ENCODE measurements around the gene TMEM127.
"Not testable (repeated sequence)": the region's sequence is repeated elsewhere in the genome, so short reads cannot be mapped to it uniquely, and the experiment has no call there.

The TMEM127 gene

DNA sequence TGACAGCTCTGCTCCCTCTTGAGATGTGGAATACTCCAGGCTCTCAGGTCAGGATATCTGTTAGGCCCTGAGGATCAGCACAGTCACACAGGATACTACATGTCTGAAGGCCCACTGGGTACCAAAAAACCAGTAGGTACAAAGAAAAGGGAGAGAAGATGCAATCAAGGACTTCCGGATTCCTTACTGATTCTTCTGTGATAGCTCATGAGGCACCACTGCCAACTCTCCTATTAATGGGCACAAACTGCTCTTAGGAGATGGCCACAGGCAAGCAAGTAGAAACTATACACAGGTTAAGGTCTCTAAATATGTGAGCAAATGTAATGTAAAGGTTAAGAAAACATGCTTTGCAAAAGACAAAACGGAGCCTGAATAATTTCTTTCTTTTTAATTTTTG, 3.5 kb downstream of the TMEM127 start:
- DNase-seq = no peak

DNA sequence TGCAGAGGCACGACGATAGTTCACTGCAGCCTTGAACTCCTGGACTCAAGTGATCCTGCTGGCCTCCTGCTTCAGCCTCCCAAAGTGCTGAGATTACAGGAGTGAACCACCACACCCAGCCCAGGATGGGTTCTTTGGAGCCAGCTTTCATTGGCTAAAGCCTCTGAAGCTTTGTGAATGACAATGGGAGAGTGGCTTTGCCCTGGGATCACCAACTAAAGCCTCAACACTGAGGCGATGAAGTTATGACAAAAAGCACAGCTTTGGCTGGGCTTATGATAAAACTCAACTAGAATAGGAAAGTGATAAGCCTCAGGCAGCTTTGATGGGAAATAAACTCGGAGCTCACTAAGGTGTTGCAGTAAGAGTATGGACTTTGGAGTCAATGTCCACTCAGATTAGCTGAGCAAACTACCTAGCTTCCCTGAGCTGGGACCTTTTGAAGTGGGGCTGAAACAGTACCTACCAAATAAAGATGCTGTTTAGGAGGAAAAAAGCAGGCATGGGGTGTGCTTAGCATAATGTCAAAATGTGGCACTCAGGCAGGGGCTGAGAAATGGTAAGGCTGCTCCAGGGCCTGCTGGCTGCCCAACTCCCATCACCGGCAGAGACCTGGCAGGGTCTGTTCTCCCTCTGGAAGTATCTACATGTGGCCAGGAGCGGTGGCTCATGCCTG, 4.3 kb downstream of the TMEM127 start:
- no peak for DNase-seq

- DNase-seq = peak; percentile 23
Observed at GRCh38 chr2:96260387-96261260, 5.2 kb downstream of the TMEM127 start.

DNA sequence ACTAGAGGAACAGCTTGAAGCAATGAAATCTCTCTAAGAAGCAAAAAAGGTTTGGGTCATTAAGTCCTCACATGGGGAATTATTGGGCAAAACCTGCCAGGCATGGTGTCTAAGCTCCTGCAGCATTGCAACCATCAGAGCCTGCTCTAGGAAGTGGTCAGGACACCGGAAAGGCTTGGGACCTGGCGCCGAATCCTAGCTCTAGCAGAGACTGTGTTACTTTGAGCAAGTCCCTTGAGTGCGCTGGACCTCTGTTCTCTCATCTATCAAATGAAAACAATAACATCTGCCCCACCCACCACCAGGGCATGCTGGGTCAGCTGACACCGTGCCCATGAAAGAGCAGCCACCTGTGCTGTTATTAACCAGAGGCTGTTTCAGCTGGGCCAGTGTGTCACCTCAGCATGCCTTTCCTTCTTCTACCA, 6.3 kb downstream of the TMEM127 start:
- DNase-seq = no peak

GRCh38 chr2:96258166-96259022, 7.4 kb downstream of the TMEM127 start:
- DNase-seq = no peak

DNA sequence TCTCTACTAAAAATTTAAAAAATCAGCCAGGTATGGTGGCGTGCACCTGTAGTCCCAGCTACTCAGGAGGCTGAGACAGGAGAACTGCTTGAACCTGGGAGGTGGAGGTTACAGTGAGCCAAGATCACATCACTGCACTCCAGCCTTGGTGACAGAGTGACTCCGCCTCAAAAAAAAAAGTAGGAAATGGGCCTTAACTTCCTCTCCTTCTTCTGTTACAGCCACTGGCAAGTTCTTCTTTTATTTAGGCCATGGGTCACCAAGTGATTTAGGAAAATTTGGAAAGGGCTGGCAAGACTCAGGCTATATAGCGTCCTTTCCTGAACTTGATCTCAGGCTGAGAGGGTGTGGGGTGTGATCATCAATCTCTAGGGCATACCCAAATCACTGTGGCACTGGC, 8.1 kb downstream of the TMEM127 start:
- not testable (repeated sequence) for DNase-seq

DNA sequence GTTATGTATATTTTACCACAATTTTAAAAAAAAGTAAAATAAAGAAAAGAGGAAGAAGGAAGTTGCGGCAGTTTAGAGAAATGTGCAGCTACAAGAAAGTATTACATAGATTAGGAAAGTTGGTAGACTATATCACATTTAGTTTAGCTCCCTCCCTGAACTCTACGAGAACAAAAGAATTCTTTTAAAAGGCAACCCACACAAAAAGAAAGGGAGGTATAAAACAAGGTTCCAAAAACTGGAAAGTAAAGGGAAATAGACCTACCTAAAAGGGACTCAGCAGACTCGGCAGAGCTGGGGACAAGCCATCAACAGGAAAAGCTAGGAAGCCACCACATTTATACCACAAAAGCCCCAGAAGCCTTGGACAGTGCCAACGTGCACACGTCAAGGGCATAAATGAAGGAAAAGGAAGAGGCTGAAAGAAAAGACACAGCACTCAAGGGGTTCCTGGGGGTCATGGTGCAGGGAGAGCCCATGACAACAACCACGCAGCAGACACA, 9.1 kb downstream of the TMEM127 start:
- DNase-seq = no peak

DNA sequence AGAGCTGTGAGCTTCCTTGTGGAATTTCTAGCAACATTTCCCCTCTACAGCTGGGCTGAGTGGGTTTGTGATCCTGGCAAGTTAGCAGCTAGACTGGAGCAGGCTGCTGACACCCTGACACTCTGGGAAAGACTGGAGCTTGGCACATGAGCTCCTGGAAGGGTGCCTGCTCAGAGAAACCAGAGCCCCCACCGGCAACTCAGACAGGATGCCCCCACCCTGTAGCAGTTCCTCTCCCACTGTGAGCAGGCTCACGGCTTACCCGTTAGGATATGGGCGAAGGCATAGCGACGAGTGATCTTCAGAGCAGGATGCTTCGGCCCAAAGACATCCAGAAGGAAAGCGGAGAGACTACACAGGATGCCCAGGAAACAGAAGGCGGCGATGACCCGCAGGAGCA, 11.2 kb downstream of the TMEM127 start:
- no peak for DNase-seq

- no peak for DNase-seq
Observed at GRCh38 chr2:96253006-96253405, 12.8 kb downstream of the TMEM127 start.

DNA sequence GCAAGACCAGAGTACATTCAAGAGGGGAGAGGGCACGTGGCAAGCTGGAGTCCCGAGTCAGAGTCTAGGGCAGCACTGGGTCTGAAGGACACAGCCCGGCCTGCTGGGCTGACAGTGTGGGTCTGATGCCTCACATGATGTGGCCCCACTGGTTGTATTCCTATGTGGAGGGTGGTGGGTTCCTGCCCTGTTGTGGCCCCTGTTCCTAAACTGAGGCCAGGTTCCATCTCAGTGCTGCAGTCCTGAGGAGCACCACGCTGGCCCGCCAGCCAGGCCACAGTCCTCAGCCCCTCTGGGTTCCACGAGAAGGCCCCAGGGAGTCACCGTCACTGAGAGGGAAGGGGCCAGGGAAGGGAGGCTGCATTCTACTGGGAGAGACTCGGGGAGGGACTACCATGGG, 13.3 kb downstream of the TMEM127 start:
- no peak for DNase-seq

GRCh38 chr2:96251721-96252292, 14.0 kb downstream of the TMEM127 start:
- no peak for DNase-seq

- no peak for DNase-seq
Observed at GRCh38 chr2:96250188-96250587, 15.6 kb downstream of the TMEM127 start.

- no peak for DNase-seq
Observed at GRCh38 chr2:96249654-96250053, 16.1 kb downstream of the TMEM127 start.

- no peak for DNase-seq
Observed at GRCh38 chr2:96248624-96249023, 17.2 kb downstream of the TMEM127 start.

DNA sequence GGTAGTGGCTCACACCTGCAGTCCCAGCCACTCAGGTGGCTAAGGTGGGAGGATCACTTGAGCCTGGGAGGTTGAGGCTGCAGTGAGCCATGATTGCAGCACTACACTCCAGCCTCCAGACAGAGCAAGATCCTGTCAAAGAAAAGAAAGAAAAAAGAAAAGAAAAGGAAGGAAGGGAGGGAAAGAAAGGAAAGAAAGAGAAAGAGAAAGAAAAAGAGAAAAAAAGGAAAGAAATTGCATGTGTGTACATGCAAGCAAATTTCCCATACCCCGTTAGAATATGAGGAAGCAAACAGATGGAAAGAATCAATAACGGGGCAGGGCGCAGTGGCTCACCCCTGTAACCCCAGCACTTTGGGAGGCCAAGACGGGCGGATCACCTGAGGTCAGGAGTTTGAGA, 17.9 kb downstream of the TMEM127 start:
- no peak for DNase-seq

GRCh38 chr2:96247009-96247408, 18.8 kb downstream of the TMEM127 start:
- no peak for DNase-seq

- no peak for DNase-seq
Observed at GRCh38 chr2:96245609-96246390, 20.0 kb downstream of the TMEM127 start.

DNA sequence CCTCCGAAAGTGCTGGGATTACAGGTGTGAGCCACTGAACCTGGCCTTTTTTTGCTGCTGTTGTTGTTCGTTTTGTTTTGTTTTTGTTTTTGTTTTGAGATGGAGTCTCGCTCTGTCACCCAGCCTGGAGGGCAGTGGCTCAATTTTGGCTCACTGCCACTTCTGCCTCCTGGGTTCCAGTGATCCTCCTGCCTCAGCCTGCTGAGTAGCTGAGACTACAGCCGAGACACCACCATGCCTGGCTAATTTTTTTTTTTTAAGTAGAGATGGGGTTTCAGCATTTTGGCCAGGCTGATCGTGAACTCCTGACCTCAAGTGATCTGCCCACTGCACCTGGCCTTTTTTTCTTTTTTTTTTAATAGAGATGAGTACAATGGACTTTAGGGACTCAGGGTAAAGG, 22.0 kb downstream of the TMEM127 start:
- no peak for DNase-seq

- DNase-seq = no peak
Observed at GRCh38 chr2:96241900-96242611, 23.7 kb downstream of the TMEM127 start.

GRCh38 chr2:96241227-96241626, 24.6 kb downstream of the TMEM127 start:
- DNase-seq = no peak

DNA sequence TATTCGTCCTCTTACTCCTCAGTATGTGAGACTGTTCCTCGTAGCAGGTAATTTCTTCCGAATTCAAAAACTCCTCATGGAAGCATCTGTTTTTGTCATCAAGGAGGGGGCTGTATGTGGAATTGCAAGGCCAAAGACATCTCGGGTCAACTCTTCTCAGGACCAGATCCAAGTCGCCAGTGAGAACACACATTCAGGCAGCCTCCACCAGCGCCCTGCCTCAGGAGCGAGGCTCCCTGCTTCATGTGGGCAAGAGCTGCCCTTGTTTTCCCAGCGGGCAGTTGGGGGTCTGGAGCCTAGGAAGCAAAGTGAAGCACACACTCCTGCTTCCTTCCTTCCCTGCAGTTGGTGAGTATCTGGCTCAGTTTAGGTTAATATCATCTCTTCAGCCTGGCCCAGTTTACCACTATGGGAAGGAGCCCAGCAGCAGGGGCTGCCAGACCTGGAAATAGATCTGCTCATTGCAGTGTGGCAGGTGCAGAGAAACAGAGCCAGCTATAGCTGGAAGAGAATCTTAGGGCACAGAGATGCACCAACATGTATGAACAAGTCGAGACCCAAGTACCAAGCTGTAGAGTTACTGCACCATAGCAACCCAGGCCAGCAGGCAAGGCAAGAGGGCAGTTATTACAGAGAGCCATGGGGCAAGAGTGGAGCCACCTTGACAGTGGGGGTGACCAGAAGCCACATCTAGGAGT, 25.3 kb downstream of the TMEM127 start:
- DNase-seq = peak; percentile 92

All from DMS79 treated with DMSO at 0.1 percent for 48 hours (cell line).